ENCODE measurements around the gene PALMD. TPM values are rescaled to one million over a fixed set of nuclear protein-coding genes. Genes with fewer than 3 reads are reported as not detected.

The PALMD gene
- total and polyA plus RNA-seq, 12 donors = 81.2 to 194 (median 121) TPM

- peaks cover under 1 to 77% (median 16%) of the 10 kb centered on the region in 9 donors for H3K4me1 ChIP-seq
Measured at GRCh38 chr1:99639408-99639807, 6.5 kb upstream of the PALMD start.

GRCh38 chr1:99639945-99640344 is 6.0 kb upstream of the PALMD start:
- Histone ChIP-seq H3K27me3 (no peaks in the 10 kb centered on the region), H3K4me3 (no peak overlapping the region), H3K4me1 (peaks cover 4 to 78% (median 21%) of the 10 kb centered on the region in 9 donors), H3K27ac (peak overlapping the region in 4 of 10 donors; percentile 68 to 80 (median 71)), H3K9me3 (no peaks in the 10 kb centered on the region), H3K36me3 (no peaks in the 10 kb centered on the region)
- ATAC-seq (no peak), DNase-seq (no peak)
- no peak for TF ChIP-seq CTCF (IDR thresholded peaks at IDR 0.05)
- intact Hi-C loops (cut with DNase I) = loop anchor here in 4 of 10 donors (5.0 to 10.0 kb wide), 6 partner anchors 33 to 155 kb away; no protein-coding TSS in a partner anchor

More at GRCh38 chr1:99639408-99639807, 6.5 kb upstream of the PALMD start:
- Histone ChIP-seq H3K27me3 (no peaks in the 10 kb centered on the region), H3K9me3 (no peaks in the 10 kb centered on the region), H3K4me3 (no peak overlapping the region), H3K36me3 (no peaks in the 10 kb centered on the region), H3K27ac (peak overlapping the region in 9 of 10 donors; percentile 2 to 80 (median 55))
- no peak for DNase-seq
- ATAC-seq = no peak
- no peak for TF ChIP-seq CTCF (IDR thresholded peaks at IDR 0.05)
- intact Hi-C loops (cut with DNase I) = loop anchor here in 3 of 10 donors (5.0 kb wide), 2 partner anchors 37 to 107 kb away; no protein-coding TSS in a partner anchor

GRCh38 chr1:99640672-99641071 is 5.2 kb upstream of the PALMD start:
- Histone ChIP-seq H3K4me3 (no peak overlapping the region), H3K9me3 (no peaks in the 10 kb centered on the region), H3K4me1 (peaks cover 4 to 75% (median 21%) of the 10 kb centered on the region in 9 donors), H3K27me3 (no peaks in the 10 kb centered on the region), H3K27ac (peak overlapping the region in 3 of 10 donors; percentile 71 to 80 (median 71)), H3K36me3 (no peaks in the 10 kb centered on the region)
- ATAC-seq (no peak), DNase-seq (no peak)
- TF ChIP-seq CTCF (IDR thresholded peaks at IDR 0.05) = no peak
- intact Hi-C loops (cut with DNase I) = loop anchor here in 3 of 10 donors (5.0 to 10.0 kb wide), 4 partner anchors 33 to 156 kb away; no protein-coding TSS in a partner anchor

- no peak for DNase-seq
- ATAC-seq = no peak
- Histone ChIP-seq H3K36me3 (no peaks in the 10 kb centered on the region), H3K27ac (no peak overlapping the region), H3K27me3 (no peaks in the 10 kb centered on the region), H3K4me3 (no peak overlapping the region), H3K4me1 (peaks cover 4 to 66% (median 19%) of the 10 kb centered on the region in 9 donors), H3K9me3 (no peaks in the 10 kb centered on the region)
- TF ChIP-seq CTCF (IDR thresholded peaks at IDR 0.05) = no peak
- intact Hi-C loops (cut with DNase I) = loop anchor here in 3 of 10 donors (5.0 to 10.0 kb wide), 4 partner anchors 34 to 157 kb away; no protein-coding TSS in a partner anchor
Measured at GRCh38 chr1:99641558-99641957, 4.4 kb upstream of the PALMD start.
